Ishikawa (cell line): ENCODE measurements around the gene DRC7.

Experiments used
- CEBPB ChIP-seq: IDR thresholded peaks from 2 replicates; pipeline ENCODE4 v1.6.1; 2012
- FOXM1 ChIP-seq: IDR thresholded peaks from 2 replicates; pipeline ENCODE4 v1.6.1; 2012; ENCODE audit warnings: low read depth, borderline replicate concordance
- MAX ChIP-seq: IDR thresholded peaks from 2 replicates; pipeline ENCODE4 v1.6.1; 2012
- NFIC ChIP-seq: IDR thresholded peaks from 2 replicates; pipeline ENCODE4 v1.6.1; 2012
- RAD21 ChIP-seq: IDR thresholded peaks from 2 replicates; pipeline ENCODE4 v1.6.1; 2012; ENCODE audit warnings: low read depth
- TAF1 ChIP-seq: IDR thresholded peaks from 2 replicates; pipeline ENCODE4 v1.6.1; 2012; ENCODE audit warnings: low read depth, mild to moderate bottlenecking
- USF1 ChIP-seq: IDR thresholded peaks from 2 replicates; pipeline ENCODE4 v1.6.1; 2012
- ZBTB7A ChIP-seq: IDR thresholded peaks from 2 replicates; pipeline ENCODE4 v1.6.1; 2012; ENCODE audit warnings: low read depth

GRCh38 chr16:57753448-57754353 lies 59.1 kb downstream of the DRC7 start:
- no peak for TF ChIP-seq RAD21
- no peak for TF ChIP-seq CEBPB
- TF ChIP-seq USF1: no peak
- no peak for TF ChIP-seq NFIC
- TF ChIP-seq ZBTB7A: no peak
- TF ChIP-seq MAX: no peak
- TF ChIP-seq FOXM1: no peak
- no peak for TF ChIP-seq TAF1
